Measurements from ENCODE around the gene HOXC12.
A peak's percentile ranks its signal among the peaks of the same experiment; 100 is the strongest.

The HOXC12 gene

GRCh38 chr12:53984901-53985691, 30.4 kb downstream of the HOXC12 start, which contains the start of gene HOXC10:
TSS of gene HOXC10 (plus strand) at chr12:53985146. CDS start at chr12:53985260, 114 bp downstream.
- peak in 1 of 2 donors; percentile 55 for ATAC-seq

GRCh38 chr12:53985692-53985993, 30.9 kb downstream of the HOXC12 start:
- ATAC-seq, result no peak

- no peak for ATAC-seq
Observed at GRCh38 chr12:53985994-53986685, 31.4 kb downstream of the HOXC12 start.

GRCh38 chr12:53986686-53987483, 32.2 kb downstream of the HOXC12 start:
- no peak for ATAC-seq

GRCh38 chr12:53987787-53988230, 33.1 kb downstream of the HOXC12 start:
- ATAC-seq, result no peak

GRCh38 chr12:53988541-53989226, 34.0 kb downstream of the HOXC12 start:
- ATAC-seq, result no peak

GRCh38 chr12:53989227-53990113, 34.8 kb downstream of the HOXC12 start:
- no peak for ATAC-seq

GRCh38 chr12:53990311-53991076, 35.8 kb downstream of the HOXC12 start:
- no peak for ATAC-seq

- no peak for ATAC-seq
Observed at GRCh38 chr12:53991077-53991460, 36.4 kb downstream of the HOXC12 start.

GRCh38 chr12:53992377-53992889, 37.7 kb downstream of the HOXC12 start:
- ATAC-seq, result no peak

- no peak for ATAC-seq
Observed at GRCh38 chr12:53993162-53994008, 38.7 kb downstream of the HOXC12 start.

GRCh38 chr12:53994009-53994263, 39.2 kb downstream of the HOXC12 start:
- no peak for ATAC-seq

- no peak for ATAC-seq
Observed at GRCh38 chr12:53994264-53995001, 39.7 kb downstream of the HOXC12 start.

GRCh38 chr12:53995002-53995377, 40.3 kb downstream of the HOXC12 start:
- ATAC-seq, result peak in 1 of 2 donors; percentile 15

- ATAC-seq, result peak in 1 of 2 donors; percentile 57
Observed at GRCh38 chr12:53995378-53996239, 40.9 kb downstream of the HOXC12 start.

GRCh38 chr12:53996240-53997203, 41.8 kb downstream of the HOXC12 start:
- no peak for ATAC-seq
